Trophoblast cell (in vitro differentiated cells and primary cell): ENCODE data around the gene PPFIA2.
"Not testable (repeated sequence)": the region's sequence is repeated elsewhere in the genome, so short reads cannot be mapped to it uniquely, and the experiment has no call there.

ENCODE experiments used
- DNase-seq, 2 donors: peaks; one replicate each; pipeline ENCODE4 v3.0.0-alpha.2; 2016
- H2AFZ ChIP-seq: 2 replicates; pipeline ENCODE4 v1.6.1; 2013; ENCODE audit warnings: low read length, moderate library complexity, mild to moderate bottlenecking; ENCODE audit not compliant: insufficient read depth, poor library complexity
- H2AK5ac ChIP-seq: 2 replicates; pipeline ENCODE4 v1.6.1; 2013; ENCODE audit warnings: mild to moderate bottlenecking, low read length
- H2BK120ac ChIP-seq: 2 replicates; pipeline ENCODE4 v1.6.1; 2013; ENCODE audit warnings: low read length, mild to moderate bottlenecking, moderate library complexity; ENCODE audit not compliant: insufficient read depth, poor library complexity
- H2BK12ac ChIP-seq: 2 replicates; pipeline ENCODE4 v1.6.1; 2013; ENCODE audit warnings: mild to moderate bottlenecking, low read length, moderate library complexity
- H2BK5ac ChIP-seq: 2 replicates; pipeline ENCODE4 v1.6.1; 2013; ENCODE audit warnings: low read length, low read depth, moderate library complexity, mild to moderate bottlenecking; ENCODE audit not compliant: poor library complexity
- H3K14ac ChIP-seq: 2 replicates; pipeline ENCODE4 v1.6.1; 2013; ENCODE audit warnings: mild to moderate bottlenecking, low read length
- H3K18ac ChIP-seq: 2 replicates; pipeline ENCODE4 v1.6.1; 2013; ENCODE audit warnings: mild to moderate bottlenecking, low read length
- H3K23ac ChIP-seq: 2 replicates; pipeline ENCODE4 v1.6.1; 2013; ENCODE audit warnings: low read length
- H3K27ac ChIP-seq: 2 replicates; pipeline ENCODE4 v1.5.1; 2013; ENCODE audit warnings: low read depth, mild to moderate bottlenecking, inconsistent platforms, low read length, moderate library complexity
- H3K27me3 ChIP-seq: 2 replicates; pipeline ENCODE4 v1.6.1; 2013; ENCODE audit warnings: inconsistent platforms, mild to moderate bottlenecking, low read length, moderate library complexity; ENCODE audit not compliant: insufficient read depth
- H3K36me3 ChIP-seq, 2 experiments: 1 replicate in 1 of 2; 2 replicates in 1 of 2; pipeline ENCODE4 v1.6.1; 2013; ENCODE audit warnings: low read length in 2 of 2, mild to moderate bottlenecking in 2 of 2, moderate library complexity in 1 of 2; ENCODE audit not compliant: insufficient read depth in 2 of 2, control insufficient read depth in 1 of 2
- H3K4ac ChIP-seq: 2 replicates; pipeline ENCODE4 v1.6.1; 2013; ENCODE audit warnings: low read depth, mild to moderate bottlenecking, low read length, moderate library complexity
- H3K4me1 ChIP-seq, 2 experiments: 1 replicate in 1 of 2; 2 replicates in 1 of 2; pipeline ENCODE4 v1.6.1; 2013; ENCODE audit warnings: low read length in 2 of 2, mild to moderate bottlenecking in 2 of 2, moderate library complexity in 1 of 2; ENCODE audit not compliant: insufficient read depth in 2 of 2, control insufficient read depth in 1 of 2
- H3K4me2 ChIP-seq: 2 replicates; pipeline ENCODE4 v1.6.1; 2013; ENCODE audit warnings: inconsistent platforms, mild to moderate bottlenecking, low read length, moderate library complexity
- H3K4me3 ChIP-seq: 2 replicates; pipeline ENCODE4 v1.5.1; 2013; ENCODE audit warnings: mild to moderate bottlenecking, low read depth, low read length, inconsistent platforms
- H3K79me1 ChIP-seq: one replicate; pipeline ENCODE4 v1.6.1; 2013; ENCODE audit warnings: low read length
- H3K79me2 ChIP-seq: 2 replicates; pipeline ENCODE4 v1.6.1; 2013; ENCODE audit warnings: low read length, mild to moderate bottlenecking; ENCODE audit not compliant: control insufficient read depth, insufficient read depth, poor library complexity
- H3K9ac ChIP-seq: 2 replicates; pipeline ENCODE4 v1.6.1; 2013; ENCODE audit warnings: mild to moderate bottlenecking, low read length
- H3K9me3 ChIP-seq: 2 replicates; pipeline ENCODE4 v1.6.1; 2013; ENCODE audit warnings: low read depth, mild to moderate bottlenecking, control low read depth, inconsistent platforms, low read length; ENCODE audit not compliant: insufficient read depth
- H4K12ac ChIP-seq: 2 replicates; pipeline ENCODE4 v1.6.1; 2013; ENCODE audit warnings: low read depth, mild to moderate bottlenecking, low read length, moderate library complexity
- H4K8ac ChIP-seq: 2 replicates; pipeline ENCODE4 v1.6.1; 2013; ENCODE audit warnings: low read depth, mild to moderate bottlenecking, low read length, moderate library complexity
- H4K91ac ChIP-seq: one replicate; pipeline ENCODE4 v1.6.1; 2013; ENCODE audit warnings: low read depth, mild to moderate bottlenecking, low read length, moderate library complexity
- WGBS: extraction: QIAGEN DNeasy Blood & Tissue Kit; methylation state at CpG from one replicate; pipeline ENCODE4 v1.1.7; 2013; ENCODE audit warnings: missing lambda C conversion rate; ENCODE audit not compliant: insufficient read length, insufficient coverage; ENCODE audit errors: extremely low coverage; 5-methylcytosine and 5-hydroxymethylcytosine counted together

PPFIA2 gene

GRCh38 chr12:81212996-81213696, 546.0 kb downstream of the PPFIA2 start:
- Histone ChIP-seq H3K18ac (no peak overlapping the region), H2BK12ac (no peak overlapping the region), H4K12ac (no peak overlapping the region), H3K79me2 (no peaks in the 10 kb centered on the region), H3K4ac (no peak overlapping the region), H2BK120ac (no peak overlapping the region), H3K79me1 (no peaks in the 10 kb centered on the region), H3K9ac (no peak overlapping the region), H3K36me3 (no peaks in the 10 kb centered on the region), H2BK5ac (no peak overlapping the region), H3K27ac (no peak overlapping the region), H2AFZ (no peak overlapping the region), H3K27me3 (no peaks in the 10 kb centered on the region), H3K4me1 (no peaks in the 10 kb centered on the region), H3K4me2 (no peak overlapping the region), H3K4me3 (no peak overlapping the region), H4K91ac (no peak overlapping the region), H3K9me3 (no peaks in the 10 kb centered on the region), H3K23ac (no peak overlapping the region), H3K14ac (no peak overlapping the region), H2AK5ac (no peak overlapping the region), H4K8ac (no peak overlapping the region)
- no peak for DNase-seq
- no CpG with 5 or more reads among the region's 4 CpGs for WGBS

GRCh38 chr12:81211306-81211705, 547.8 kb downstream of the PPFIA2 start:
- H3K27ac ChIP-seq, result no peak overlapping the region
- no peak overlapping the region for H3K23ac ChIP-seq
- H3K4me2 ChIP-seq, result no peak overlapping the region
- DNase-seq, result no peak
- H3K79me2 ChIP-seq, result no peaks in the 10 kb centered on the region
- no peak overlapping the region for H2BK120ac ChIP-seq
- H3K9me3 ChIP-seq, result no peaks in the 10 kb centered on the region
- H2BK12ac ChIP-seq, result no peak overlapping the region
- H3K4ac ChIP-seq, result no peak overlapping the region
- no CpG with 5 or more reads among the region's 1 CpG for WGBS
- no peak overlapping the region for H2AK5ac ChIP-seq
- H3K79me1 ChIP-seq, result no peaks in the 10 kb centered on the region
- H2BK5ac ChIP-seq, result no peak overlapping the region
- no peak overlapping the region for H3K9ac ChIP-seq
- H3K18ac ChIP-seq, result no peak overlapping the region
- H3K4me1 ChIP-seq, result no peaks in the 10 kb centered on the region
- no peak overlapping the region for H4K8ac ChIP-seq
- H2AFZ ChIP-seq, result no peak overlapping the region
- no peaks in the 10 kb centered on the region for H3K36me3 ChIP-seq
- H4K12ac ChIP-seq, result no peak overlapping the region
- no peak overlapping the region for H3K14ac ChIP-seq
- no peak overlapping the region for H4K91ac ChIP-seq
- H3K27me3 ChIP-seq, result no peaks in the 10 kb centered on the region
- no peak overlapping the region for H3K4me3 ChIP-seq

GRCh38 chr12:81209772-81210225, 549.4 kb downstream of the PPFIA2 start:
- H3K4me1 ChIP-seq, H3K9me3 ChIP-seq, H4K12ac ChIP-seq, DNase-seq, H3K4me2 ChIP-seq, H3K9ac ChIP-seq, H2BK120ac ChIP-seq, H3K14ac ChIP-seq, H4K91ac ChIP-seq, H2AK5ac ChIP-seq, H2AFZ ChIP-seq, H3K4me3 ChIP-seq, H3K79me2 ChIP-seq, H3K36me3 ChIP-seq, H3K18ac ChIP-seq, H3K27ac ChIP-seq, H3K23ac ChIP-seq, H4K8ac ChIP-seq, H3K4ac ChIP-seq, H2BK12ac ChIP-seq, H3K79me1 ChIP-seq, H2BK5ac ChIP-seq, H3K27me3 ChIP-seq: not testable (repeated sequence)
- WGBS, result no CpG with 5 or more reads among the region's 2 CpGs

- Histone ChIP-seq H2BK5ac (no peak overlapping the region), H3K79me2 (no peaks in the 10 kb centered on the region), H4K8ac (no peak overlapping the region), H3K36me3 (no peaks in the 10 kb centered on the region), H2BK12ac (no peak overlapping the region), H3K27ac (no peak overlapping the region), H3K23ac (no peak overlapping the region), H2AK5ac (no peak overlapping the region), H3K9me3 (no peaks in the 10 kb centered on the region), H2BK120ac (no peak overlapping the region), H4K12ac (no peak overlapping the region), H3K4me2 (no peak overlapping the region), H3K9ac (no peak overlapping the region), H3K18ac (no peak overlapping the region), H3K79me1 (no peaks in the 10 kb centered on the region), H3K4me1 (no peaks in the 10 kb centered on the region), H2AFZ (no peak overlapping the region), H3K4ac (no peak overlapping the region), H3K4me3 (no peak overlapping the region), H3K14ac (no peak overlapping the region), H3K27me3 (no peaks in the 10 kb centered on the region), H4K91ac (no peak overlapping the region)
- no peak for DNase-seq
Measured at GRCh38 chr12:81209012-81209411, 550.1 kb downstream of the PPFIA2 start.
